GM12891 (cell line): ENCODE data around the gene RPA1.
"Not testable (repeated sequence)": the region's sequence is repeated elsewhere in the genome, so short reads cannot be mapped to it uniquely, and the experiment has no call there.

Experiments used
- DNase-seq: peaks from one replicate; pipeline ENCODE4 v3.0.0; 2011; ENCODE audit warnings: low spot score; ENCODE audit not compliant: insufficient read length
- FAIRE-seq: peaks from 2 replicates; lab custom pipeline; 2011; peaks lifted over from hg19 to GRCh38; lab: Jason Lieb, UNC
- PAX5 ChIP-seq: IDR thresholded peaks from 2 replicates; pipeline ENCODE4 v1.6.1; 2011; ENCODE audit warnings: low read length, moderate library complexity, mild to moderate bottlenecking; ENCODE audit not compliant: insufficient read depth, severe bottlenecking
- POLR2A ChIP-seq: IDR thresholded peaks from 2 replicates; pipeline ENCODE4 v1.6.1; 2011; ENCODE audit warnings: low read depth, low read length, control low read depth
- POLR2AphosphoS5 ChIP-seq: IDR thresholded peaks from 2 replicates; pipeline ENCODE4 v1.6.1; 2011; ENCODE audit warnings: low read depth, low read length, control low read depth
- POU2F2 ChIP-seq: IDR thresholded peaks from 2 replicates; pipeline ENCODE4 v1.6.1; 2011; ENCODE audit warnings: low read depth, mild to moderate bottlenecking, control low read depth, low read length, moderate library complexity
- SPI1 ChIP-seq: IDR thresholded peaks from 2 replicates; pipeline ENCODE4 v1.6.1; 2011; ENCODE audit warnings: low read depth, low read length, control low read depth
- TAF1 ChIP-seq: IDR thresholded peaks from 2 replicates; pipeline ENCODE4 v1.6.1; 2011; ENCODE audit warnings: low read depth, low read length, control low read depth

RPA1 gene

DNA sequence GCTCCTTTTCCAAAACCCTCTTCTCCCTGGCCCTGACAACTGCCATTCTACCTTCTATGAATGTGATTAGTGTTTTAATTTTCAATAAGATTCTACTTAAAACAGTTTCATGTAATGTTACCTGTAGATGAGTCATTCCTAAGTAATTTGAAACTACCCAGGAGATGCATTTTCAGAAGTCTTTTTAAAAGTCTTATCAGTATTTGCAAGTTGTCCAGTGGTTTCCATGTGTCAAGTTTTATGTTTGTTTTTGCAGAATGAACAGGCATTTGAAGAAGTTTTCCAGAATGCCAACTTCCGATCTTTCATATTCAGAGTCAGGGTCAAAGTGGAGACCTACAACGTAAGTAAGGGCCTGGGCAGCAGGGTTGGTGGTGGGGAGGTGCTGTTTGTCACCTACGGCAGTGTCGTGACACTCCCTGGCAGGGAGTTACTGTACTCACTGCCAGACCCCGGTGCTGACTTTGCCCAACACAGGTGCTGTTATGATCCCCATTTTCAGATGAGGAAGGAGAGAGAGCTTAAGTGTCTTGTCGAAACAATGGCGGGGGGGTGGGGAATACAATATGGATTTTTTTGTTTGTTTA is 65.0 kb downstream of the RPA1 start:
- TF ChIP-seq POU2F2 (no peak), TAF1 (no peak), POLR2AphosphoS5 (no peak), POLR2A (no peak), PAX5 (no peak), SPI1 (no peak)
- FAIRE-seq (peak; percentile 5), DNase-seq (no peak)

DNA sequence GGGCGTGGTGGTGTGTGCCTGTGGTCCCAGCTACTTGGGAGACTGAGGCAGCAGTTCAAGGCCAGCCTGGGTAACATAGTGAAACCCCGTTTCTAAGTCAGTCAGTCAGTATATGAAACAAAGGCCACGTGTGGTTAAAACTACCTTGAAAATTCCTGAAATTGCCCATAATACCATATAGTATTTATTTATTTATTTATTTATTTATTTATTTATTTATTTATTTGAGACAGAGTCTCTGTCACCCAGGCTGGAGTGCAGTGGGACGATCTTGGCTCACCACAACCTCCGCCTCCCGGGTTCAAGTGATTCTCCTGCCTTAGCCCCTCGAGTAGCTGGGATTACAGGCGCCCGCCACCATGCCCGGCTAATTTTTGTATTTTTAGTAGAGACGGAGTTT is 65.7 kb downstream of the RPA1 start:
- FAIRE-seq, DNase-seq: not testable (repeated sequence)

- DNase-seq (peak; percentile 40), FAIRE-seq (peak; percentile 98)
- 0 out of 2 replicates have a peak, but pooled peaks have one; percentile 33 for TF ChIP-seq SPI1
- no peak for TF ChIP-seq POLR2A
- no peak for TF ChIP-seq PAX5
Observed at GRCh38 chr17:1896243-1897104, 66.7 kb downstream of the RPA1 start.

GRCh38 chr17:1897105-1897656 is 67.4 kb downstream of the RPA1 start:
- no peak for FAIRE-seq
- no peak for DNase-seq

GRCh38 chr17:1898332-1898731 is 68.5 kb downstream of the RPA1 start:
- DNase-seq (no peak), FAIRE-seq (no peak)
- TF ChIP-seq POLR2AphosphoS5, result no peak
- TF ChIP-seq SPI1, result no peak
- no peak for TF ChIP-seq TAF1
- no peak for TF ChIP-seq PAX5
- no peak for TF ChIP-seq POLR2A

More at GRCh38 chr17:1897105-1897656, 67.4 kb downstream of the RPA1 start:
- TF ChIP-seq TAF1, result no peak
- TF ChIP-seq POU2F2, result no peak
- no peak for TF ChIP-seq POLR2A
- TF ChIP-seq POLR2AphosphoS5, result no peak
- TF ChIP-seq PAX5, result no peak
- TF ChIP-seq SPI1, result no peak

DNA sequence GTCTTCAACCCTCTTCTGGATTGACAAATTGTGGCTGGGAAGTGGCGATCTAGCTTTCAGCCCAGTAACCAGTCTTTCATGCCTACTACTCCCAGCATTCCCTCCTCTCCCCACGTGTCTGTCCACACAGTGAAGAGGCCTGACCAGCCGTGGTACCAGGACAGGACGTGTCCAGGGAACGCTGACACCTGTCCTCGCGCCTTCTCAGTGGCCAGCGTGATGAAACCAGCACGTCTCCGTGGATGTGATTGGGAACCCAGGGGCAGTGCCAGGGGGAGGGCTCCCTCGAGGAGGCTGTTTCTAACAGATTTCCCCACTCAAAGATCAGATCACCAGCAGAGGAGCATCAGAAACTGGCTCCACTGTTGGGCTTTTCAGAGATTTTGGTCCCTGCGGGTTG is 69.1 kb downstream of the RPA1 start:
- TF ChIP-seq PAX5 (no peak), POLR2A (no peak)
- no peak for DNase-seq
- no peak for FAIRE-seq

DNA sequence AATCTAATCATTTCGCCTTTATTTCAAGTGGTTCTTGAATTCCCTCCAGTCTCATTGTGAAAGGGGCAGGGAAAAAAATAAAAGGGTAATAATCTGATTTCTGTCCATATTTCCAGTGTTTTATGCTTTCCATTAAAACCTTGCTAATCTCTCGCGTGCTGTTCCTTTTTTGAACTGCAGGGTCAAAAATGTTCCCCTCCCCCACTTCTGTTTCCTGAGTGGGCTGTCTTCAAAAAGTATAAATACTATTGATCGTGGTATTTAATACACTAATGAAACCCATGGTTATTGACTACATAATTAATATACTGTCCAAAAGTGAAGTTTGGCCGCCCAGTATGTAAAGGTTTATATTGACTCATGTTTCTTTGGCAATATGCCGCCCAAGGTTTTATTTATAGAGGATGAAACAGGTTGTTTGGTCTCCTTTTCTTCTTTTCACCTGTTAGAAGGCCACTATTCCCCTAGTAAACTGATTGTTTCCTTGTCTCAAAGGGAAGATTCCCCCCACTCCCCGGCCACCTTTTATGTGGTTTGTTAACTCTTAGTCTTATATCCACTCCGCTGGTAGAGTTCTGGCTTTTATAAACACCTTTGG is 69.7 kb downstream of the RPA1 start:
- no peak for DNase-seq

DNA sequence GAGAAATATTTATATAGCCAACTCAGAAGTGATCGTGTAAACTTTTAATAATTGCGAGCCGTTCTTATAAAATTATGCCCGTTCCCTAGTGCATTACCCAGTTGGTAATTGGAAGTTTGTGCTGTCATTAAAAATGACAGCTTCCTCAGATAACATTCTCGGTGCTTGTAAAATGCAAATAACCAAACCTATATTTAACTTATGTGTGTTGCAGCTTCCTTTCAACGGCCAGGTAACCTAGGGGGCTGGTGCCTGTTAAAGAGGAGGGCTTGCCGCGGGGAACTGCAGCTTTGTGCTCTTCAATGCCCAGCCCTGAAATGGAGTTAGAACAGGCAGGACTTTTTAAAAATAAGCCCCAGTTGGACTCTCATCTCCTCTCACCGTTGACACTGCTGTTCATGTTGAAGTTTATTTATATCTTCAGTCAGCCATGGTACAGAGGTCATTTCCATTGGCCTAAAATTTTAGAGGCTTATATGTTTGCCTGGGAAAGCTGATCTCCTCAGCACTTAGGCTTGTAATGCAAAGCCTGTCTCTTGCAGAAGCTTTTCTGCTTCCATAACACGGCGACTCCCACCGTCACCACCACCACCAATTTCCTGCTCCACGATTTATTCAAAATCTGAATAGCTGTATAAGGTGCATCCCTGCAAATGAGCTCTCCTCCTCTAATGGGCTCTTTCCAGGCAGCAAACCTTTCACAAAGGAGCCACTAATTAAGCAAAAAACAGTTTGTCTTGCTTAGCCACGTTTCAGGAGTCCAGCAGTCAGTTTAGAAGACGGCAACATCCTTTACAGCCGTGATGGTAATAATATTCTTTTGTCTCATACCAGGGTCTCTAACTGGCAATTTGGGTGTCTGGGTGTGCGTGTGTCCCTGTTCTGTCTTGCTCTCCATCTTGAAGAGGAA is 74.7 kb downstream of the RPA1 start:
- FAIRE-seq, result no peak
- peak; percentile 47 for DNase-seq
- TF ChIP-seq PAX5, result no peak
- TF ChIP-seq TAF1, result no peak
- TF ChIP-seq POLR2A, result peak; percentile 53; the same call in 1 of the 2 replicates
- TF ChIP-seq POU2F2, result peak; percentile 28; the same call in 1 of the 2 replicates
- no peak for TF ChIP-seq SPI1

More for the DNA sequence above, 69.7 kb downstream of the RPA1 start:
- FAIRE-seq, result no peak
- no peak for TF ChIP-seq SPI1
- no peak for TF ChIP-seq TAF1
- TF ChIP-seq POLR2A, result no peak
- no peak for TF ChIP-seq POLR2AphosphoS5
- TF ChIP-seq PAX5, result no peak
- TF ChIP-seq POU2F2, result no peak

- TF ChIP-seq PAX5 (no peak), TAF1 (no peak), POLR2A (no peak), POU2F2 (no peak), SPI1 (0 out of 2 replicates have a peak, but pooled peaks have one; percentile 17)
- DNase-seq, result no peak
- peak; percentile 94 for FAIRE-seq
Observed at GRCh38 chr17:1905190-1905913, 75.5 kb downstream of the RPA1 start.
